SK-N-SH (cell line): ENCODE measurements around the gene ARMH3.

Source experiments
- CTCF ChIP-seq: fragments of 200-600 bp; sonication (generic); IDR thresholded peaks from 2 replicates; pipeline ENCODE4 v1.6.1; 2017; ENCODE audit warnings: antibody characterized with exemption, mild to moderate bottlenecking, moderate library complexity
- GABPA ChIP-seq: IDR thresholded peaks from 2 replicates; pipeline ENCODE4 v1.4.0; 2012; ENCODE audit warnings: low read depth, mild to moderate bottlenecking
- JUND ChIP-seq: IDR thresholded peaks from 2 replicates; pipeline ENCODE4 v1.4.0; 2012
- RAD21 ChIP-seq: IDR thresholded peaks from 2 replicates; pipeline ENCODE4 v1.6.1; 2012; ENCODE audit warnings: mild to moderate bottlenecking, low read length
- REST ChIP-seq: IDR thresholded peaks from 2 replicates; pipeline ENCODE4 v1.6.1; 2012; ENCODE audit warnings: mild to moderate bottlenecking, low read depth, low read length, moderate library complexity
- SMC3 ChIP-seq: IDR thresholded peaks from 2 replicates; pipeline ENCODE4 v1.6.1; 2012; ENCODE audit warnings: low read depth, low read length, improper control_type of control experiment
- TAF1 ChIP-seq: IDR thresholded peaks from 2 replicates; pipeline ENCODE4 v1.6.1; 2012; ENCODE audit warnings: low read depth, mild to moderate bottlenecking, low read length, moderate library complexity, borderline replicate concordance

GRCh38 chr10:102090772-102091171 is 34.8 kb upstream of the ARMH3 start:
- no peak for TF ChIP-seq SMC3
- TF ChIP-seq CTCF: no peak
- TF ChIP-seq RAD21: no peak
- no peak for TF ChIP-seq REST
- no peak for TF ChIP-seq GABPA
- TF ChIP-seq TAF1: no peak
- no peak for TF ChIP-seq JUND
